Tibial artery (tissue), 4 donors: ENCODE results near the gene PDE4B.

Experiments
- DNase-seq, 2 donors: peaks; one replicate each; pipeline ENCODE4 v3.0.0-alpha.2; 2019
- H3K27ac ChIP-seq, 2 donors: fragments of 200-600 bp; sonication (generic) in 1 of 2; 1 replicate in 1 of 2; 2 replicates in 1 of 2; pipeline ENCODE4 v1.5.1; 2018 to 2019; ENCODE audit warnings: mild to moderate bottlenecking in 1 of 2
- H3K27me3 ChIP-seq, 2 donors: fragments of 200-600 bp; sonication (generic) in 1 of 2; one replicate each; pipeline versions ENCODE4 v1.5.1 to v1.6.0; 2016 to 2019
- H3K36me3 ChIP-seq, 3 donors: fragments of 200-600 bp; sonication (generic) in 2 of 3; one replicate each; pipeline ENCODE4 v1.5.1; 2016 to 2019; ENCODE audit warnings: mild to moderate bottlenecking in 2 of 3
- H3K4me1 ChIP-seq, 4 donors: fragments of 200-600 bp; sonication (generic) in 2 of 4; 1 replicate in 3 of 4; 2 replicates in 1 of 4; pipeline ENCODE4 v1.5.1; 2016 to 2019
- H3K4me3 ChIP-seq, 2 donors: fragments of 200-600 bp; sonication (generic) in 1 of 2; 1 replicate in 1 of 2; 2 replicates in 1 of 2; pipeline ENCODE4 v1.5.1; 2018 to 2019; ENCODE audit warnings: mild to moderate bottlenecking in 2 of 2
- H3K9me3 ChIP-seq, 3 donors: fragments of 200-600 bp; sonication (generic) in 1 of 3; one replicate each; pipeline ENCODE4 v1.5.1; 2016 to 2019
- intact Hi-C: fragments of 100-400 bp; cut with DNase I; formaldehyde crosslinking; loops from one replicate; pipeline ENCODE4 v1.15.0; 2023; ENCODE audit warnings: low total_unique reads
- TF ChIP-seq, protein P1 (sequence below), 2 experiments: fragments of 200-600 bp in 1 of 2; fragments of 450-650 bp in 1 of 2; IDR thresholded peaks; one replicate each; pipeline ENCODE4 v1.5.1; 2017 to 2019; ENCODE audit warnings: antibody characterized with exemption in 2 of 2, mild to moderate bottlenecking in 1 of 2, moderate library complexity in 1 of 2

PDE4B gene

GRCh38 chr1:66388913-66389312, 596.2 kb downstream of the PDE4B start:
- TF ChIP-seq, protein P1, sequence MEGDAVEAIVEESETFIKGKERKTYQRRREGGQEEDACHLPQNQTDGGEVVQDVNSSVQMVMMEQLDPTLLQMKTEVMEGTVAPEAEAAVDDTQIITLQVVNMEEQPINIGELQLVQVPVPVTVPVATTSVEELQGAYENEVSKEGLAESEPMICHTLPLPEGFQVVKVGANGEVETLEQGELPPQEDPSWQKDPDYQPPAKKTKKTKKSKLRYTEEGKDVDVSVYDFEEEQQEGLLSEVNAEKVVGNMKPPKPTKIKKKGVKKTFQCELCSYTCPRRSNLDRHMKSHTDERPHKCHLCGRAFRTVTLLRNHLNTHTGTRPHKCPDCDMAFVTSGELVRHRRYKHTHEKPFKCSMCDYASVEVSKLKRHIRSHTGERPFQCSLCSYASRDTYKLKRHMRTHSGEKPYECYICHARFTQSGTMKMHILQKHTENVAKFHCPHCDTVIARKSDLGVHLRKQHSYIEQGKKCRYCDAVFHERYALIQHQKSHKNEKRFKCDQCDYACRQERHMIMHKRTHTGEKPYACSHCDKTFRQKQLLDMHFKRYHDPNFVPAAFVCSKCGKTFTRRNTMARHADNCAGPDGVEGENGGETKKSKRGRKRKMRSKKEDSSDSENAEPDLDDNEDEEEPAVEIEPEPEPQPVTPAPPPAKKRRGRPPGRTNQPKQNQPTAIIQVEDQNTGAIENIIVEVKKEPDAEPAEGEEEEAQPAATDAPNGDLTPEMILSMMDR (IDR thresholded peaks at IDR 0.05) = no peak
- H3K9me3 ChIP-seq = no peaks in the 10 kb centered on the region
- no peaks in the 10 kb centered on the region for H3K27me3 ChIP-seq
- no peak overlapping the region for H3K4me3 ChIP-seq
- DNase-seq = no peak
- intact Hi-C loops = no loop called here
- no peaks in the 10 kb centered on the region for H3K36me3 ChIP-seq
- H3K4me1 ChIP-seq = no peaks in the 10 kb centered on the region
- H3K27ac ChIP-seq = no peak overlapping the region

DNA sequence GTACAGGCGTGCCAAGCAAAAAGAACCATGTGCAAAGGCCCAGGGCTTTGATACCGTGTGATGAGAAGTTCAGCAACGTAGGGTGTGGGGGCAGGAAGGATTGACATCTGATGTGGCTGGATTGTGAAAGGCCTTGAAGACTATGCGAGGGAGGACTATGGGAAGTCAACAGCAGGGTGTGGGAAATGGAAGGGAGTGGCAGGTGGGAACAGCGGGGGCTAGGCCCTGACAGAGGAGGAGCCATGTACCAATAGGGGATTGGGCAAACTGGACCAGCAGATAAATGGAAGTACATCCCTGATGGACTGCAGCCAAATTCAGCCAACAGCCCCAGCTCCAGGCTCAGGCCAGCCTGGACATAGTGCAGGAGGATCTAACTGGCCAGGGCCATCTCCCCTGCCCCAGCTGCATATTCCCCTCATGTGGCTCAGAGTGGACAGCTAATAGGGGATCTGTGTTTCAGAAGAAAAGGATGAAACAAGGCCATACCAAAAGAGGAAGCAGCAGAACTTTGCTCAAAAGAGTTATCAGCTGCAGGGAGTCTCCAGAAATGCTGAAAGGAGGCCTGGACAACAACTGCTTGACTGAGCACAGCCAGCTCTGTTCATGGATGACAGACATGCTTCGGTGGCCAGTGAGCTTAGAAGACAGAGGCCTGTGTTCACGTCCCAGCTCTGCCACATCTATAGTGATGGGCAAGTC, 601.0 kb downstream of the PDE4B start:
- DNase-seq = no peak
- TF ChIP-seq, protein P1 (IDR thresholded peaks at IDR 0.05) = no peak
- Histone ChIP-seq H3K4me3 (no peak overlapping the region), H3K36me3 (no peaks in the 10 kb centered on the region), H3K27ac (no peak overlapping the region), H3K4me1 (peaks cover 0 to 11% (median 5%) of the 10 kb centered on the region in 4 donors), H3K9me3 (no peaks in the 10 kb centered on the region), H3K27me3 (no peaks in the 10 kb centered on the region)
- intact Hi-C loops = no loop called here

GRCh38 chr1:66394603-66395002, 601.9 kb downstream of the PDE4B start:
- intact Hi-C loops = no loop called here
- peaks cover 0 to 11% (median 5%) of the 10 kb centered on the region in 4 donors for H3K4me1 ChIP-seq
- DNase-seq = no peak
- H3K27ac ChIP-seq = no peak overlapping the region
- no peaks in the 10 kb centered on the region for H3K9me3 ChIP-seq
- H3K36me3 ChIP-seq = no peaks in the 10 kb centered on the region
- TF ChIP-seq, protein P1 (IDR thresholded peaks at IDR 0.05) = no peak
- no peak overlapping the region for H3K4me3 ChIP-seq
- H3K27me3 ChIP-seq = no peaks in the 10 kb centered on the region

DNA sequence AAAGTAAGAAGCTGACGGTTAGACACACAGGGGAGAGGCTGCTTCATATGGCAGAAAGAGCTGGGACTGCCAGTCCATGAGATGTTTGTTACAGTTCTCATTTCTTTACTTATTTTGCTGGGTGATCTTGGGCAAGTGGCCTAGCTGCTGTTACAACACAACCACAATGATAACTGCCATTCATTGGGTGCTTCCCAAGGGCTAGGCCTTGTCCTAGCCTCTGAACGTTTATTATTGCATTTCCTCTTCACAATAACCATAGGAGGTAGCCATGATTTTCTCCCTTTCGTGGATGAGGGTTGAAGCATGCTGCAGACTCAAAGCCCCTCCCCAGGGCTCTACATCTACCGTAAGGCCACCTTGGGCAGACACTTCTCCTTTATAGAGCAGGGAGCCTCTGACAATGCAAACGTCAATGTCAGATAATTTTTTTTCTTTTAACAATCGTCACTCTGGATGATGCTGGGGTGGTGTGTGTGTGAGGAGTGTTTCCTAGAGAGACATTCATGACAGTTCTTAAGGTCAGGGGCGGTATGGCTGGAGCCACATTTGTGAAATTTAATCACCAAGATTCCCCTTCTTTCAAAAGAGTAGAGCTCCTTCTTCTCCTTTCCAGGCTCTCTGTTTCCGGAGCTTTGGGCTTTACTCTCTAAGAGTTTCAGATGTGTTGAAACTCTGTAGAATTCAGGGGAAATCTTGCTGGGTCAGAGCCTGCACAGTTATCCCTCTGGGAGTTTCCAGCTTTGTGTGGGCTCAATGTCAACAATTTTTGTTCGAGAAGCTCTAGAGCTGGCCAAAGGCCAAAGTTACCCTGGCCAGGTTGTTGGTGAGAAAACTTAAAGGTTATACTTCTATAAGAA, 602.7 kb downstream of the PDE4B start:
- intact Hi-C loops = no loop called here
- Histone ChIP-seq H3K27me3 (no peaks in the 10 kb centered on the region), H3K27ac (no peak overlapping the region), H3K36me3 (no peaks in the 10 kb centered on the region), H3K9me3 (no peaks in the 10 kb centered on the region), H3K4me3 (no peak overlapping the region), H3K4me1 (peaks cover 0 to 11% (median 5%) of the 10 kb centered on the region in 4 donors)
- TF ChIP-seq, protein P1 (IDR thresholded peaks at IDR 0.05) = no peak
- no peak for DNase-seq

- no peaks in the 10 kb centered on the region for H3K9me3 ChIP-seq
- no peak for DNase-seq
- H3K27me3 ChIP-seq = no peaks in the 10 kb centered on the region
- intact Hi-C loops = no loop called here
- TF ChIP-seq, protein P1 (IDR thresholded peaks at IDR 0.05) = no peak
- no peak overlapping the region for H3K27ac ChIP-seq
- H3K4me3 ChIP-seq = no peak overlapping the region
- H3K4me1 ChIP-seq = peaks cover 0 to 11% (median 5%) of the 10 kb centered on the region in 4 donors
- no peaks in the 10 kb centered on the region for H3K36me3 ChIP-seq
Observed at GRCh38 chr1:66396212-66396890, 603.7 kb downstream of the PDE4B start.
